H9 (cell line): ENCODE data around the gene KLC1. TPM values are rescaled to one million over a fixed set of nuclear protein-coding genes. Genes with fewer than 3 reads are reported as not detected.

Source experiments
- DNase-seq: peaks from one replicate; pipeline ENCODE4 v3.0.0-alpha.2; 2017
- H2AFZ ChIP-seq: one replicate; pipeline ENCODE4 v1.6.1; 2013; ENCODE audit warnings: mild to moderate bottlenecking, low read length, control low read depth, moderate library complexity
- H2AK5ac ChIP-seq: 2 replicates; pipeline ENCODE4 v1.6.1; 2013; ENCODE audit warnings: low read length, control low read depth, mixed read lengths; ENCODE audit not compliant: insufficient read length
- H2BK120ac ChIP-seq: one replicate; pipeline ENCODE4 v1.6.1; 2013; ENCODE audit warnings: low read depth, mild to moderate bottlenecking, low read length, control low read depth, inconsistent platforms; ENCODE audit not compliant: poor library complexity, severe bottlenecking
- H2BK12ac ChIP-seq: 2 replicates; pipeline ENCODE4 v1.6.1; 2013; ENCODE audit warnings: low read length, control low read depth, mixed read lengths, low read depth; ENCODE audit not compliant: insufficient read length
- H2BK15ac ChIP-seq: 2 replicates; pipeline ENCODE4 v1.6.1; 2013; ENCODE audit warnings: low read depth, low read length, control low read depth
- H2BK20ac ChIP-seq: one replicate; pipeline ENCODE4 v1.6.1; 2013; ENCODE audit warnings: low read depth, mild to moderate bottlenecking, low read length, control low read depth, inconsistent platforms; ENCODE audit not compliant: poor library complexity, severe bottlenecking
- H2BK5ac ChIP-seq: 2 replicates; pipeline ENCODE4 v1.6.1; 2013; ENCODE audit warnings: low read length, control low read depth, mixed read lengths; ENCODE audit not compliant: insufficient read length
- H3K14ac ChIP-seq: 2 replicates; pipeline ENCODE4 v1.6.1; 2013; ENCODE audit warnings: low read length, control low read depth; ENCODE audit not compliant: insufficient read depth
- H3K18ac ChIP-seq: 2 replicates; pipeline ENCODE4 v1.6.1; 2013; ENCODE audit warnings: low read depth, mild to moderate bottlenecking, mixed read lengths, low read length, control low read depth; ENCODE audit not compliant: insufficient read length
- H3K23ac ChIP-seq: 2 replicates; pipeline ENCODE4 v1.6.1; 2013; ENCODE audit warnings: low read length, control low read depth, mixed read lengths, low read depth; ENCODE audit not compliant: insufficient read length
- H3K23me2 ChIP-seq: 2 replicates; pipeline ENCODE4 v1.6.1; 2013; ENCODE audit warnings: low read depth, mild to moderate bottlenecking, mixed read lengths, low read length, control low read depth; ENCODE audit not compliant: insufficient read length, poor library complexity, severe bottlenecking
- H3K27ac ChIP-seq: 2 replicates; pipeline ENCODE4 v1.5.1; 2013; ENCODE audit warnings: low read length, control low read depth, mixed read lengths, low read depth; ENCODE audit not compliant: insufficient read length
- H3K27me3 ChIP-seq: 2 replicates; pipeline ENCODE4 v1.6.1; 2013; ENCODE audit warnings: low read length, control low read depth, inconsistent platforms; ENCODE audit not compliant: insufficient read depth
- H3K4ac ChIP-seq: 2 replicates; pipeline ENCODE4 v1.6.1; 2013; ENCODE audit warnings: low read depth, mild to moderate bottlenecking, control low read depth, inconsistent platforms, low read length, moderate library complexity
- H3K4me1 ChIP-seq: 2 replicates; pipeline ENCODE4 v1.6.1; 2013; ENCODE audit warnings: low read length, control low read depth, inconsistent platforms; ENCODE audit not compliant: insufficient read depth
- H3K4me2 ChIP-seq: 2 replicates; pipeline ENCODE4 v1.6.1; 2013; ENCODE audit warnings: low read length, control low read depth, mixed read lengths; ENCODE audit not compliant: insufficient read length, insufficient read depth
- H3K56ac ChIP-seq: 2 replicates; pipeline ENCODE4 v1.6.1; 2013; ENCODE audit warnings: low read depth, mild to moderate bottlenecking, mixed read lengths, low read length, control low read depth; ENCODE audit not compliant: insufficient read length
- H3K79me1 ChIP-seq: 2 replicates; pipeline ENCODE4 v1.6.1; 2013; ENCODE audit warnings: low read depth, mild to moderate bottlenecking, moderate library complexity, low read length, control low read depth, inconsistent platforms; ENCODE audit not compliant: insufficient read depth, poor library complexity, severe bottlenecking
- H3K79me2 ChIP-seq: 2 replicates; pipeline ENCODE4 v1.6.1; 2013; ENCODE audit warnings: low read length, control low read depth, inconsistent platforms; ENCODE audit not compliant: insufficient read depth
- H3K9ac ChIP-seq: 2 replicates; pipeline ENCODE4 v1.6.1; 2013; ENCODE audit warnings: low read length, control low read depth, mixed read lengths; ENCODE audit not compliant: insufficient read length; ENCODE audit errors: extremely low read depth
- H3K9me3 ChIP-seq: one replicate; pipeline ENCODE4 v1.6.1; 2013; ENCODE audit warnings: low read depth, low read length, inconsistent platforms; ENCODE audit not compliant: control insufficient read depth
- H3T11ph ChIP-seq: one replicate; pipeline ENCODE4 v1.6.1; 2013; ENCODE audit warnings: mild to moderate bottlenecking, low read length, control low read depth, inconsistent platforms
- H4K20me1 ChIP-seq: one replicate; pipeline ENCODE4 v1.6.1; 2013; ENCODE audit not compliant: control insufficient read depth, insufficient read length, insufficient read depth
- H4K5ac ChIP-seq: 2 replicates; pipeline ENCODE4 v1.6.1; 2013; ENCODE audit warnings: low read depth, mild to moderate bottlenecking, mixed read lengths, low read length, control low read depth; ENCODE audit not compliant: insufficient read length
- H4K8ac ChIP-seq: replicated peaks from 2 replicates; pipeline ENCODE4 v1.6.1; 2013; ENCODE audit warnings: low read length, control low read depth, mixed read lengths, low read depth; ENCODE audit not compliant: insufficient read length
- H4K91ac ChIP-seq: 2 replicates; pipeline ENCODE4 v1.6.1; 2013; ENCODE audit warnings: low read depth, mild to moderate bottlenecking, moderate library complexity, mixed read lengths, low read length, control low read depth; ENCODE audit not compliant: insufficient read length
- H3K27ac Mint-ChIP-seq, 3 experiments: 2 replicates in 2 of 3; 3 replicates in 1 of 3; pipeline ENCODE4 v1.8.0; 2020 to 2021; ENCODE audit warnings: mixed read lengths in 3 of 3, mild to moderate bottlenecking in 1 of 3, moderate library complexity in 1 of 3
- H3K27me3 Mint-ChIP-seq: 2 replicates; pipeline ENCODE4 v1.8.0; 2021; ENCODE audit warnings: low read depth, mild to moderate bottlenecking, moderate library complexity, mixed read lengths
- H3K36me3 Mint-ChIP-seq, 3 experiments: 2 replicates in 2 of 3; 3 replicates in 1 of 3; pipeline ENCODE4 v1.8.0; 2020 to 2021; ENCODE audit warnings: low read depth in 3 of 3, mixed read lengths in 3 of 3; ENCODE audit not compliant: insufficient read depth in 1 of 3
- H3K4me1 Mint-ChIP-seq, 2 experiments: 2 replicates each; pipeline ENCODE4 v1.8.0; 2020; ENCODE audit warnings: mixed read lengths in 2 of 2
- H3K4me3 Mint-ChIP-seq, 2 experiments: 2 replicates in 1 of 2; 3 replicates in 1 of 2; pipeline ENCODE4 v1.8.0; 2020 to 2021; ENCODE audit warnings: mild to moderate bottlenecking in 2 of 2, mixed read lengths in 2 of 2, moderate library complexity in 1 of 2
- H3K9me3 Mint-ChIP-seq, 2 experiments: 2 replicates in 1 of 2; 3 replicates in 1 of 2; pipeline ENCODE4 v1.8.0; 2020; ENCODE audit warnings: mild to moderate bottlenecking in 2 of 2, mixed read lengths in 2 of 2, moderate library complexity in 1 of 2
- CTCF ChIP-seq: fragments of 200-600 bp; sonication (generic); conservative IDR thresholded peaks from 3 replicates; pipeline ENCODE4 v1.8.0; 2021; ENCODE audit warnings: antibody characterized with exemption, mild to moderate bottlenecking
- WGBS: extraction: QIAGEN DNeasy Blood & Tissue Kit; methylation state at CpG from one replicate; pipeline ENCODE4 v1.1.7; 2013; ENCODE audit warnings: missing lambda C conversion rate, low lambda C conversion rate, mixed read lengths; ENCODE audit not compliant: insufficient read length; ENCODE audit errors: extremely low coverage; 5-methylcytosine and 5-hydroxymethylcytosine counted together
- total RNA-seq: library from RNA; stranded (reverse); gene quantifications from 2 replicates; pipeline ENCODE4 v1.2.1, GENCODE V29; 2021

Gene KLC1
- total RNA-seq, 1 experiment from 2014 or later, result 143 TPM

DNA sequence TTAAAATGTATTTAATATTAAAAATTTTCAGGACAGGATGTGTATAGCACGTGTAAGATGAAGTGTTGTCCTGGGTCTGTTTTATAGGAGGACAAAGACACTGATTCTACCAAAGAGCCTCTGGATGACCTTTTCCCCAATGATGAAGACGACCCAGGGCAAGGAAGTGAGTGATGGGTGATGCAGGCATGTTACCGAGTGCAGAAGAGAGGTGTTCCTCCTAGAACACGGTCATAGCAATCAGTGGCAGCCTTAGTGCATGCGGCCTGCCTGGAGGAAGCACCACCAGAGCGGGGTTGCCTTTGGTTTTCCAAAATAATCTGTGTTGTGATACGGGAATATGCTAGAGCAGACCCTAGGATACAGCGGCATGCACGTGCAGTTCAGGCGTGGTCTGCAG, 33.0 kb downstream of the KLC1 start:
- no peaks in the 10 kb centered on the region for H3K27me3 ChIP-seq
- H3K56ac ChIP-seq, result no peak overlapping the region
- no peaks in the 10 kb centered on the region for H3K23me2 ChIP-seq
- no peaks in the 10 kb centered on the region for H3K79me1 ChIP-seq
- H2AFZ ChIP-seq, result no peak overlapping the region
- H3K27ac ChIP-seq, result no peak overlapping the region
- Mint-ChIP-seq H3K27ac (peak overlapping the region in 1 of 3 experiments; percentile 10; a peak in 1 of 7 replicates), H3K9me3 (no peaks in the 10 kb centered on the region), H3K27me3 (no peaks in the 10 kb centered on the region), H3K36me3 (peaks cover 37 to 74% (median 62%) of the 10 kb centered on the region in 3 experiments), H3K4me3 (no peak overlapping the region), H3K4me1 (no peaks in the 10 kb centered on the region)
- no peak overlapping the region for H2BK5ac ChIP-seq
- no peak for DNase-seq
- H3K23ac ChIP-seq, result no peak overlapping the region
- H3K9ac ChIP-seq, result no peak overlapping the region
- H2BK20ac ChIP-seq, result no peak overlapping the region
- no peak overlapping the region for H3K14ac ChIP-seq
- H3K4me1 ChIP-seq, result no peaks in the 10 kb centered on the region
- no peak overlapping the region for H3T11ph ChIP-seq
- H4K5ac ChIP-seq, result no peak overlapping the region
- H3K9me3 ChIP-seq, result no peaks in the 10 kb centered on the region
- no peaks in the 10 kb centered on the region for H3K79me2 ChIP-seq
- H2BK12ac ChIP-seq, result no peak overlapping the region
- no peak overlapping the region for H2AK5ac ChIP-seq
- no peak overlapping the region for H2BK120ac ChIP-seq
- no peaks in the 10 kb centered on the region for H4K20me1 ChIP-seq
- H2BK15ac ChIP-seq, result no peak overlapping the region
- TF ChIP-seq CTCF, result no peak
- no peak overlapping the region for H3K18ac ChIP-seq
- H4K91ac ChIP-seq, result no peak overlapping the region
- H3K4me2 ChIP-seq, result no peak overlapping the region
- WGBS, result no CpG with 5 or more reads among the region's 10 CpGs
- H3K4ac ChIP-seq, result no peak overlapping the region
- no peak overlapping the region for H4K8ac ChIP-seq
